Heart left ventricle (tissue), 16 donors: Measurements from ENCODE around the gene NXT2. TPM values are rescaled to one million over a fixed set of nuclear protein-coding genes. Genes with fewer than 3 reads are reported as not detected.

ENCODE experiments used
- ATAC-seq, 4 donors: fragments of 200-7000 bp; cut with Tn5 transposase; one replicate each; pipeline ENCODE4 v1.9.1; 2020 to 2022; ENCODE audit warnings: moderate library complexity in 4 of 4, mild to moderate bottlenecking in 3 of 4, moderate number of reproducible peaks in 1 of 4
- DNase-seq, 5 donors: peaks; one replicate each; pipeline ENCODE4 v3.0.0-alpha.2; 2020
- H3K27ac ChIP-seq, 12 donors: fragments of 200-600 bp; sonication (generic) in 4 of 12; one replicate each; pipeline versions ENCODE4 v1.5.0 to v1.8.0; 2016 to 2022; ENCODE audit warnings: mild to moderate bottlenecking in 2 of 12
- H3K27me3 ChIP-seq, 9 donors: fragments of 200-600 bp; sonication (generic) in 2 of 9; one replicate each; pipeline versions ENCODE4 v1.5.1 to v1.8.0; 2016 to 2022; ENCODE audit warnings: mild to moderate bottlenecking in 3 of 9
- H3K36me3 ChIP-seq, 9 donors: fragments of 200-600 bp; sonication (generic) in 2 of 9; one replicate each; pipeline versions ENCODE4 v1.5.0 to v1.8.0; 2018 to 2022; ENCODE audit warnings: mild to moderate bottlenecking in 2 of 9
- H3K4me1 ChIP-seq, 12 donors: fragments of 200-600 bp; sonication (generic) in 4 of 12; one replicate each; pipeline versions ENCODE4 v1.5.0 to v1.8.0; 2016 to 2022; ENCODE audit warnings: mild to moderate bottlenecking in 3 of 12
- H3K4me3 ChIP-seq, 12 donors: fragments of 200-600 bp; sonication (generic) in 4 of 12; one replicate each; pipeline versions ENCODE4 v1.5.0 to v1.8.0; 2017 to 2022; ENCODE audit warnings: mild to moderate bottlenecking in 9 of 12, moderate library complexity in 4 of 12
- H3K9me3 ChIP-seq, 12 donors: fragments of 200-600 bp; sonication (generic) in 4 of 12; one replicate each; pipeline versions ENCODE4 v1.5.0 to v1.8.0; 2016 to 2022; ENCODE audit warnings: mild to moderate bottlenecking in 1 of 12
- CTCF ChIP-seq, 12 donors: fragments of 200-600 bp; sonication (generic) in 4 of 12; IDR thresholded peaks; one replicate each; pipeline versions ENCODE4 v1.5.0 to v1.8.0; 2018 to 2022; ENCODE audit warnings: antibody characterized with exemption in 12 of 12, mild to moderate bottlenecking in 5 of 12
- POLR2A ChIP-seq, 2 donors: fragments of 450-650 bp; IDR thresholded peaks; one replicate each; pipeline ENCODE4 v1.6.1; 2017; ENCODE audit warnings: antibody characterized with exemption in 2 of 2, mild to moderate bottlenecking in 2 of 2, moderate library complexity in 2 of 2
- WGBS, 4 donors: extraction: QIAGEN DNeasy Blood & Tissue Kit in 2 of 4; methylation state at CpG; one replicate each; pipeline versions ENCODE4 v1.1.5 to v1.1.7; 2013 to 2018; 5-methylcytosine and 5-hydroxymethylcytosine counted together
- intact Hi-C, 10 donors: fragments of 100-400 bp; cut with DNase I; formaldehyde crosslinking; loops; one replicate each; pipeline versions ENCODE4 v1.11.1 to v1.14.2; 2022
- polyA plus RNA-seq, 2 donors: library from polyadenylated mRNA; stranded (reverse); fragments of 200-250 nt; gene quantifications; one replicate each; pipeline ENCODE4 v1.2.3, GENCODE V29; 2013
- total RNA-seq, 9 donors: library from RNA; depleted of rRNA in 2 of 9; stranded (reverse); fragments of >200 nt in 2 of 9; fragmentation: NEBNext Ultra II Directional in 3 of 9; extraction: Animal tissue kit (Norgen Biotek cat#: 25700) in 3 of 9; gene quantifications; one replicate each; pipeline versions ENCODE4 v1.1.0 to v1.2.4, GENCODE V29; 2016 to 2023
- donor health status: ischemic (EF 13 %, LVEDD 7.1; RV severe dilation, severe dysfunction).
- donor health status: healthy with polysubstance abuse.
- donor health status: DM: no; HTN: yes; CAD: no.
- donor health status: DM: no; HTN: no; CAD: no.
- donor health status: ischemic (EF 25% LVEDD 6.9; RV normal size, moderate dysfunction).
- donor health status: ischemic (EF 25% LVEDD 5.7; RV mildly dilated, moderate dysfunction).
- donor health status: healthy.
- donor health status: DM: yes; HTN: yes; CAD: no.
- donor health status: ischemic (EF 35%, LVEDD 5.7; RV mildly dilated, moderate dysfunction).
- donor health status: nonischemic (EF 11% LVEDD 7.7; RV severe dilation, severe dysfunction).
- donor health status: DM: yes; HTN: yes; CAD: no.
- donor health status: PGD.
- donor health status: ischemic (EF 29% LVEDD 5.4; RV normal size, mild dysfunction).
- donor health status: nonischemic (EF 23%, LVEDD 6.1; RV moderate dilation, normal function).

NXT2 gene
- total and polyA plus RNA-seq, 11 donors, result 1.0 to 5.1 (median 1.7) TPM

- peaks cover 0 to 5% (median 0%) of the 10 kb centered on the region in 12 donors for H3K4me1 ChIP-seq
- intact Hi-C loops, result loop anchor here in 1 of 10 donors (1.0 kb wide), 1 partner anchor 28 kb away; no protein-coding TSS in a partner anchor
These were observed 3.6 kb upstream of the NXT2 start for GRCh38 chrX:109533005-109533404.

GRCh38 chrX:109533631-109534030, 3.0 kb upstream of the NXT2 start:
- no peaks in the 10 kb centered on the region for H3K9me3 ChIP-seq
- peaks cover 0 to 6% (median 0%) of the 10 kb centered on the region in 12 donors for H3K4me1 ChIP-seq
- peaks cover 0 to 17% (median 0%) of the 10 kb centered on the region in 9 donors for H3K27me3 ChIP-seq
- intact Hi-C loops, result loop anchor here in 1 of 10 donors (1.0 kb wide), 1 partner anchor 28 kb away; no protein-coding TSS in a partner anchor
- 52 to 80% (median 69%) methylated on average over 2 of the region's 2 CpGs for WGBS, 4 donors
- H3K4me3 ChIP-seq, result no peak overlapping the region
- H3K36me3 ChIP-seq, result no peaks in the 10 kb centered on the region
- ATAC-seq (no peak), DNase-seq (no peak)
- no peak overlapping the region for H3K27ac ChIP-seq
- TF ChIP-seq POLR2A (IDR thresholded peaks at IDR 0.05) (no peak), CTCF (IDR thresholded peaks at IDR 0.05) (no peak)

More at GRCh38 chrX:109533005-109533404, 3.6 kb upstream of the NXT2 start:
- Histone ChIP-seq H3K36me3 (no peaks in the 10 kb centered on the region), H3K27me3 (peaks cover 0 to 18% (median 0%) of the 10 kb centered on the region in 9 donors), H3K27ac (no peak overlapping the region), H3K9me3 (no peaks in the 10 kb centered on the region), H3K4me3 (no peak overlapping the region)
- no peak for TF ChIP-seq POLR2A (IDR thresholded peaks at IDR 0.05)
- no peak for TF ChIP-seq CTCF (IDR thresholded peaks at IDR 0.05)
- DNase-seq (no peak), ATAC-seq (no peak)
- WGBS, 4 donors, result 26 to 38% (median 34%) methylated on average over 1 of the region's 1 CpG

- intact Hi-C loops, result loop anchor here in 2 of 10 donors (5.0 kb wide), 1 partner anchor 87 kb away; no protein-coding TSS in a partner anchor
- Histone ChIP-seq H3K9me3 (no peaks in the 10 kb centered on the region), H3K4me1 (peaks cover 0 to 6% (median 0%) of the 10 kb centered on the region in 12 donors), H3K36me3 (no peaks in the 10 kb centered on the region), H3K27ac (no peak overlapping the region), H3K4me3 (no peak overlapping the region), H3K27me3 (peaks cover 0 to 13% (median 0%) of the 10 kb centered on the region in 9 donors)
- DNase-seq, result no peak
- 78 to 86% (median 82%) methylated on average over 10 of the region's 10 CpGs for WGBS, 4 donors
- ATAC-seq, result no peak
- TF ChIP-seq CTCF (IDR thresholded peaks at IDR 0.05) (no peak), POLR2A (IDR thresholded peaks at IDR 0.05) (no peak)
These were observed 1.7 kb upstream of the NXT2 start for GRCh38 chrX:109534933-109535332.

GRCh38 chrX:109535578-109535977, 1.1 kb upstream of the NXT2 start:
- H3K36me3 ChIP-seq, result no peaks in the 10 kb centered on the region
- no peaks in the 10 kb centered on the region for H3K9me3 ChIP-seq
- peaks cover 0 to 13% (median 0%) of the 10 kb centered on the region in 9 donors for H3K27me3 ChIP-seq
- TF ChIP-seq POLR2A (IDR thresholded peaks at IDR 0.05), result no peak
- TF ChIP-seq CTCF (IDR thresholded peaks at IDR 0.05), result no peak
- H3K27ac ChIP-seq, result no peak overlapping the region
- DNase-seq, result no peak
- intact Hi-C loops, result loop anchor here in 2 of 10 donors (5.0 kb wide), 1 partner anchor 87 kb away; no protein-coding TSS in a partner anchor
- ATAC-seq, result no peak
- WGBS, 4 donors, result 79 to 87% (median 83%) methylated on average over 8 of the region's 8 CpGs
- H3K4me3 ChIP-seq, result no peak overlapping the region
- H3K4me1 ChIP-seq, result peaks cover 0 to 6% (median 0%) of the 10 kb centered on the region in 12 donors
